SK-N-SH treated with all-trans-retinoic acid at 6 μM for 48 hours (cell line): ENCODE data around the gene PRSS58.

Source experiments
- ATAC-seq: fragments of 200-7000 bp; cut with Tn5 transposase; 3 replicates; pipeline ENCODE4 v1.9.1; 2020; ENCODE audit warnings: mild to moderate bottlenecking, moderate library complexity
- ESRRG ChIP-seq: fragments of 250-450 bp; sonication (Bioruptor Pico); IDR thresholded peaks from 2 replicates; pipeline ENCODE4 v1.6.1; 2021; ENCODE audit warnings: mild to moderate bottlenecking
- GLIS3 ChIP-seq: fragments of 250-450 bp; sonication (Bioruptor Pico); IDR thresholded peaks from 2 replicates; pipeline ENCODE4 v1.5.0; 2020; ENCODE audit warnings: mild to moderate bottlenecking, moderate library complexity
- ISL1 ChIP-seq: fragments of 250-450 bp; sonication (Bioruptor Pico); IDR thresholded peaks from 2 replicates; pipeline ENCODE4 v2.1.2; 2022; ENCODE audit warnings: mild to moderate bottlenecking, moderate library complexity
- RARB ChIP-seq: fragments of 250-450 bp; sonication (Bioruptor Pico); IDR thresholded peaks from 2 replicates; pipeline ENCODE4 v1.8.0; 2021; ENCODE audit warnings: mild to moderate bottlenecking, moderate library complexity
- TF ChIP-seq, protein P1 (sequence below): fragments of 250-450 bp; sonication (Bioruptor Pico); IDR thresholded peaks from 2 replicates; pipeline ENCODE4 v1.8.0; 2021; ENCODE audit warnings: low read depth, mild to moderate bottlenecking, moderate library complexity, borderline replicate concordance
- TF ChIP-seq, protein P2 (sequence below): fragments of 250-450 bp; sonication (Bioruptor Pico); IDR thresholded peaks from 2 replicates; pipeline ENCODE4 v1.5.1; 2021; ENCODE audit warnings: mild to moderate bottlenecking, moderate library complexity
- TF ChIP-seq, protein P3 (sequence below): fragments of 250-450 bp; sonication (Bioruptor Pico); IDR thresholded peaks from 2 replicates; pipeline ENCODE4 v1.5.1; 2020; ENCODE audit warnings: low read depth, mild to moderate bottlenecking, moderate library complexity

The PRSS58 gene

DNA sequence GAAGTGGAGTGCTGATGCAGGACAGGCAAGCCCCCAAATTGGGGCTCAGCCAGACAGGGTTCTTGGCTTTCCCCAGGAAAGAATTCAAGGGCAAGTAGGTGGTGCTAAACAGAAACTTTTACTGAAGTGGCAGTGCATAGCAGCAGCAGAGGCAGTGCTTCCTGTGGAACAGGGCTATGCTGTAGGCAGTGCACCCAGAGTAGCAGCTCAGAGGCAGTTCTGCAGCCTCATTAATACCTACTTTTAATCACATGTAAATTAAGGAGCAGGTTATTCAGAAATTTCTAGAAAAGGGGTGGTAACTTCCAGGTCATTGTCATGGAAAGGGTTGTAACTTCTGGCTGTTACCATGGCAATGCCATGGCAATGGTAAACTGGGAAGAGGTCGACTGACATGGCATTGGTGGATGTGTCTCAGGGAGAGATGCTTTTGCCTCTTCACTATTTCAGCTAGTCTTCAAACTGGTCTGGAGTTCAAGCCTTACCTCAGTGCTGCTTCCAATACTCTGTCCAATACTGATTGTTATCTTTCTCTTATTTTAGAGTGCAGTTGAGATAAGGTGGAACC lies 29.2 kb downstream of the PRSS58 start:
- ATAC-seq, result no peak
- TF ChIP-seq, protein P1, sequence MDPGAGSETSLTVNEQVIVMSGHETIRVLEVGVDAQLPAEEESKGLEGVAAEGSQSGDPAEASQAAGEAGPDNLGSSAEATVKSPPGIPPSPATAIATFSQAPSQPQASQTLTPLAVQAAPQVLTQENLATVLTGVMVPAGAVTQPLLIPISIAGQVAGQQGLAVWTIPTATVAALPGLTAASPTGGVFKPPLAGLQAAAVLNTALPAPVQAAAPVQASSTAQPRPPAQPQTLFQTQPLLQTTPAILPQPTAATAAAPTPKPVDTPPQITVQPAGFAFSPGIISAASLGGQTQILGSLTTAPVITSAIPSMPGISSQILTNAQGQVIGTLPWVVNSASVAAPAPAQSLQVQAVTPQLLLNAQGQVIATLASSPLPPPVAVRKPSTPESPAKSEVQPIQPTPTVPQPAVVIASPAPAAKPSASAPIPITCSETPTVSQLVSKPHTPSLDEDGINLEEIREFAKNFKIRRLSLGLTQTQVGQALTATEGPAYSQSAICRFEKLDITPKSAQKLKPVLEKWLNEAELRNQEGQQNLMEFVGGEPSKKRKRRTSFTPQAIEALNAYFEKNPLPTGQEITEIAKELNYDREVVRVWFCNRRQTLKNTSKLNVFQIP (CRISPR knock-in tag), result no peak
- no peak for TF ChIP-seq ISL1 (CRISPR knock-in tag)
- no peak for TF ChIP-seq GLIS3 (CRISPR knock-in tag)
- TF ChIP-seq ESRRG (CRISPR knock-in tag), result no peak
- no peak for TF ChIP-seq RARB
- TF ChIP-seq, protein P2, sequence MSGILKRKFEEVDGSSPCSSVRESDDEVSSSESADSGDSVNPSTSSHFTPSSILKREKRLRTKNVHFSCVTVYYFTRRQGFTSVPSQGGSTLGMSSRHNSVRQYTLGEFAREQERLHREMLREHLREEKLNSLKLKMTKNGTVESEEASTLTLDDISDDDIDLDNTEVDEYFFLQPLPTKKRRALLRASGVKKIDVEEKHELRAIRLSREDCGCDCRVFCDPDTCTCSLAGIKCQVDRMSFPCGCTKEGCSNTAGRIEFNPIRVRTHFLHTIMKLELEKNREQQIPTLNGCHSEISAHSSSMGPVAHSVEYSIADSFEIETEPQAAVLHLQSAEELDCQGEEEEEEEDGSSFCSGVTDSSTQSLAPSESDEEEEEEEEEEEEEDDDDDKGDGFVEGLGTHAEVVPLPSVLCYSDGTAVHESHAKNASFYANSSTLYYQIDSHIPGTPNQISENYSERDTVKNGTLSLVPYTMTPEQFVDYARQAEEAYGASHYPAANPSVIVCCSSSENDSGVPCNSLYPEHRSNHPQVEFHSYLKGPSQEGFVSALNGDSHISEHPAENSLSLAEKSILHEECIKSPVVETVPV (CRISPR knock-in tag), result no peak
- TF ChIP-seq, protein P3, sequence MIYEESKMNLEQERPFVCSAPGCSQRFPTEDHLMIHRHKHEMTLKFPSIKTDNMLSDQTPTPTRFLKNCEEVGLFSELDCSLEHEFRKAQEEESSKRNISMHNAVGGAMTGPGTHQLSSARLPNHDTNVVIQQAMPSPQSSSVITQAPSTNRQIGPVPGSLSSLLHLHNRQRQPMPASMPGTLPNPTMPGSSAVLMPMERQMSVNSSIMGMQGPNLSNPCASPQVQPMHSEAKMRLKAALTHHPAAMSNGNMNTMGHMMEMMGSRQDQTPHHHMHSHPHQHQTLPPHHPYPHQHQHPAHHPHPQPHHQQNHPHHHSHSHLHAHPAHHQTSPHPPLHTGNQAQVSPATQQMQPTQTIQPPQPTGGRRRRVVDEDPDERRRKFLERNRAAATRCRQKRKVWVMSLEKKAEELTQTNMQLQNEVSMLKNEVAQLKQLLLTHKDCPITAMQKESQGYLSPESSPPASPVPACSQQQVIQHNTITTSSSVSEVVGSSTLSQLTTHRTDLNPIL (CRISPR knock-in tag), result no peak
